LNCaP clone FGC (cell line): ENCODE data around the gene CGB2.

Source experiments
- DNase-seq: peaks from one replicate; pipeline ENCODE4 v3.0.0-alpha.2; 2011; ENCODE audit warnings: low read depth
- H3K4me3 ChIP-seq: 2 replicates; pipeline ENCODE4 v1.5.1; 2011; ENCODE audit warnings: mild to moderate bottlenecking, low read depth, low read length, control low read depth
- TF ChIP-seq, protein P1 (sequence below): IDR thresholded peaks from 2 replicates; pipeline ENCODE4 v1.5.1; 2012; ENCODE audit warnings: mild to moderate bottlenecking; ENCODE audit not compliant: control insufficient read depth, insufficient read depth; ENCODE audit errors: extremely low read depth

Gene CGB2

DNA sequence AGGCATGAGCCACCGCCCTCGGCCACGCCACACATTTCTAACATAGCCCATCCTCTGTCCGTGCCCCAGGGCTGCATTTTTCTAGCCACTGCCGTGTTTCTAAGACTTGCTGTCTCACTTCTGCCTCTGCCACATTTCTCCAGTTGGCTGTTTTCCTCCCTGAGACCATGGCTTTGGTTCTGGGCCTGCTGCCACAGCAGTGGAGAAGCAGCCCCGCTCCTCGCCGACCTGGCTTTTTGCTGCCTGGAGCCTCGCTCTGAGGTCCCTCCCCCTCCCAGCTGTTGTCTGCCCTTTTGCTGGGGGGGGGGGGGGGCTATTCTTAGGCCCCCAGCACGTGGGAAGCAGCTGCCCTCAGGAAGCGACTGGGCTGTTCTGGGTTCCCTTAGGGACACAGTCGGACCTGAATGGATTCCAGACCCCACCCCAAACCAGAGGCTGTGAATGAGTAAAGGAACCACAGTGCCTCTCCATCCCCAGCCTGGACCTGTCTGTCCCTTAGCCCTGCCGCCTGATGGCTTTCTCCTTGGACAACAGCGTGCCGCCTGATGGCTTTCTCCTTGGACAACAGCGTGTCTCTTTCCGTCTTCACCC lies 41.9 kb upstream of the CGB2 start:
- H3K4me3 ChIP-seq = no peak overlapping the region
- TF ChIP-seq, protein P1, sequence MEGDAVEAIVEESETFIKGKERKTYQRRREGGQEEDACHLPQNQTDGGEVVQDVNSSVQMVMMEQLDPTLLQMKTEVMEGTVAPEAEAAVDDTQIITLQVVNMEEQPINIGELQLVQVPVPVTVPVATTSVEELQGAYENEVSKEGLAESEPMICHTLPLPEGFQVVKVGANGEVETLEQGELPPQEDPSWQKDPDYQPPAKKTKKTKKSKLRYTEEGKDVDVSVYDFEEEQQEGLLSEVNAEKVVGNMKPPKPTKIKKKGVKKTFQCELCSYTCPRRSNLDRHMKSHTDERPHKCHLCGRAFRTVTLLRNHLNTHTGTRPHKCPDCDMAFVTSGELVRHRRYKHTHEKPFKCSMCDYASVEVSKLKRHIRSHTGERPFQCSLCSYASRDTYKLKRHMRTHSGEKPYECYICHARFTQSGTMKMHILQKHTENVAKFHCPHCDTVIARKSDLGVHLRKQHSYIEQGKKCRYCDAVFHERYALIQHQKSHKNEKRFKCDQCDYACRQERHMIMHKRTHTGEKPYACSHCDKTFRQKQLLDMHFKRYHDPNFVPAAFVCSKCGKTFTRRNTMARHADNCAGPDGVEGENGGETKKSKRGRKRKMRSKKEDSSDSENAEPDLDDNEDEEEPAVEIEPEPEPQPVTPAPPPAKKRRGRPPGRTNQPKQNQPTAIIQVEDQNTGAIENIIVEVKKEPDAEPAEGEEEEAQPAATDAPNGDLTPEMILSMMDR = no peak
- DNase-seq = no peak

DNA sequence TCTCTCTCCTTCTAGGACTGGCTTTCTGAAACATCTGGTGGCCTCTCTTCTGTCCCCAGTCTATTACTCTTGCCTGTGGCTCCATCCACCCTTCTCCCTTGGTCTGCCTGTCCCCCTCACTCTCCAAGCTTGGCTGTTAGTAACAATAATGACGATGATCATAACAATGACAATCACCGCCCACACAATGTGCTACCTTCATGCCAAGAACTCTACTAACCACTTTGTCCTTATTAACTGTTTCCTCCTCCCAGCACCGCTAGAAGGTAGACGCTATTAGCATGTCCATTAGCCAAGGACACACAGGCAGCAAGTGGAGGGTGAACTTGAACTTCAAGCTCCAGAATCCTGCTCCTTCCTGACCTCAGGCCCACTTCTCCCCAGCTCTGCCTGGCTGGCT lies 41.3 kb upstream of the CGB2 start:
- no peak overlapping the region for H3K4me3 ChIP-seq
- no peak for DNase-seq
- TF ChIP-seq, protein P1 = no peak

DNA sequence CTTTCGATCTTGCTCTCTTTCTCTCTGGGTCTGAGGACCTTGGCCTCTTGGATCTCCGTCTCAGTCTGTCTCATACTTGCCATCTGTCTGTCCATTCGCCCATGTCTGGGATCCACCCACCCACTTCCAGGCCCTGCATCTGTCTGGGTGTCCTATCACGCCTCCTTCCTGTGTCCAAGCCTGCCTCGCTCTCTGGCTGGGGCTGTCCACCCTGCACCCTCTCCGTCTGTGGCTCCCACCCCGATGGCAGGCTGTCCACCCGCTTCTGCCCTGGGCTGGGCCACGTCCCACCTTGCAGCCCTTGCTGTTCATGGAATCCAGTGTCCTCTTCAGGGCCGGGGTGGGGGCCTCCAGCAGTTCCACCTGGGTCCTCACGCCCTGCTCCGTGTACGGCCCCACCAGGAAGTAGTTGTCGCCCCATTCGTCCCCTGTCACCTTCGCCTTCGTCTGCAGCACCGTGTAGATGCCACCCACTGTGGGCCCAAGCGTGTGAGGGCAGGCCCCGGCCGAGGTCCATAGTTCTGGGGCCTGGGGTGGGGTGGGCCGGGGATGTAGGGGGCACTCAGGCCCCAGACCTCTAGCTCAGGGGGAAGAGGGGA lies 40.6 kb upstream of the CGB2 start:
- H3K4me3 ChIP-seq = peak overlapping the region; percentile 88; the same call in 1 of the 2 replicates
- DNase-seq = no peak

DNA sequence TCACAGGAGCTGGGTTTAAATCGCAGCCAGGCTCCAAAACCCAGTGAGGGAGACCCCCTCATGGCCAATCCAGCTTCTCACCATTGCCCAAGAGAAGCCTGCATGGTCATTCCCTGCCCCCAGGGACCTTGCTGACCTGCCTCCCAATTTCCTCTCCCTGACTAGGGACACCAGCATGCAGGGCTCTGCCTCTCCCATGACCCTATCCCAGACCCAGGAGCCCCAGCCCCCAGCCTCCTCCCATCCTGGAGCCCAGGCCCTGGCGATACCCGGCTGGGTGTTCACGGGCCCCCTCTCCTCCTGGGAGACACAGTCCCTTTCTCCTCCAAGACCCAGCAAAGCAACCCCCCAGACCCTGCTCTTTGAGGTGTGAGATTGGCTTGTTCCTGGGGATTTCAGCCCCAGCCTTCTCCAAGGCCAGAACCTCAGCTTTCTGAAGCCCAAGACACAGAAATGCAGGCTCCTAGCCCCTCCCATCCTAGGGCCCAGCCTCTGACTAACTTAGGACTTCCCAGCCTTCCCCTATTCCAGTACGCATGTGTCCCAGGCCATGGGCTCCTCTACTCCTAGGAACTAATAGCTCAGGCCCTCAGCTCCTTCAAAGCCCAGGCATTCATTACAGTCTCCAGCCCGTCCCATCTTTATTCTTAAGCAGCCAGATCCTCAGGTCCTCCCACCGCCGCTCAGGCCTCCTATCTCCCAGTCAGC lies 39.7 kb upstream of the CGB2 start:
- H3K4me3 ChIP-seq = peak overlapping the region; percentile 88
- peak; percentile 19 for DNase-seq
- TF ChIP-seq, protein P1 = no peak

More for the DNA sequence above, 40.6 kb upstream of the CGB2 start:
- TF ChIP-seq, protein P1 = no peak

DNA sequence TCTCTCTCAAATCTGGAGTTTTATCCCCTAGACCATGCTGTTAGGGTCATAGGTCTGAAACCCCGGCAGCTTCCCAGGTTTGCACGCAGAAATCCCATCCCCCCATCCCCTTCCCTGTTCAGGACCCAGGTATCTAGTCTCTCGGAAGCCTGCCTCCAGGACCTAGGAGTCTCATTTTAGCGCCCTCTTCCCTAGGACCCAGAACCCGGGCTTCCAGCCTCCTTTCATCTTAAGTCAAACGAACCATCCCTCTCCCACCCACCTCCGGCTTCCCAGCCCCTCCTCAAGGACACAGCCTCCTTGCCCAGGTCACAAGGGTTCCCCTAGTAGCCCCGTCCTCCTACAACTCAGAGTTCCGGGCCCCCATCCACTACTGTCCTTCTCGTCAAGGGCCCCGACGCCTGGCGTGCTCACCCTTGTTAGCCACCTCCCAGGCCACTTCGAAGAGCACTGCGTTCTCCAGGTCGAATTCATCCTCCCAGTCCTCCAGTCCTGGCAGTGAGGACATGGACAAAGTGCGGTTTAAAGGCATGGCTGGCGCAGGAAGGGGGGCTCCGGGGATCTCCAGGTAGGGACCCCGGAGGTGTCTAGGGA lies 39.0 kb upstream of the CGB2 start:
- TF ChIP-seq, protein P1 = no peak
- peak overlapping the region; percentile 88 for H3K4me3 ChIP-seq
- DNase-seq = no peak

DNA sequence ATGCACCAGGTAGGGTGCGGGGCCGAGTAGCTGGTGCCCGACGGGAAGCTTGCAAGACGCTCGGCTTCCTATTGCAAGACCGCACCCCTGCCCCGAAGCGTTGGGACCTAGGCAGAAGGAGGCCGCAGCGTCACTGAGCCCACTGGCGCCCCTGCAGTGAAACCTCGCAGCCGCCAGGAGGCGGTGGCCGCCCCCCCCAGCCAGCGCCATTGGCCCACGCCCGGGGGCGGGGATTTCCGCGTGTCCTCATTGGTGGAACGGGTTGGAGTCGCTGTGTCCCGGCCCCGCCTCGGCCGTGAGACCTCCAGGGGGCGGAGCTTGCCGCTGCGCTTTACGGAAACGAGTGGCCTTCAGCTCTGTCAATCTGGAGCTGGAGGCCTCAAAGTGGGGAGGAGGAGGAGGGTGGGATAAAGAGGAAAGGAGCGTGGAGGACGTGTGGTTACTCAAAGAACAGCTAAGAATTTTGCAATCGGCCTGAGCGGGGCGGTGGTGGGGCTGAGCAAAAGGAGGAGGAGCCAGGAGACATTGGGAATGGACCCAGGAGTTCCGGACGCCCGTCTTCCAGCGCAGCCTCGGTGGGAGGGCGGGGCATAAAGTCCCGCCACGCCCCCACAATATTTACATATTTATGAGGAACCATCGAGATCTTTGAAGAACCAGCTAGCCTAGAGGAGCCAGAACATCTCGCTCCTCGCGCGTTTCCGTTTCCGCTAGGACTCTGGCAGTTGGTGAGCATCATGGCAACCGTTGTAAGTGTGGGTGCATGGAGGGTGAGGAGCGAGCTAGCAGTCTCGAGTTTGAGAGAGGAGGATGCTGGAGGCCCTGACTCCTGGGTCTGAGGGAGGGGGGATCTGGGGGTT lies 38.3 kb upstream of the CGB2 start, which contains the start of the genes GYS1 and RUVBL2:
TSS of gene GYS1 (minus strand) at position 135 of the 860 bp plus-strand sequence. CDS start 197 bp downstream, outside the sequence.
TSS of gene RUVBL2 (plus strand) at position 713 of the 860 bp plus-strand sequence. CDS start at position 738, 25 bp downstream.
- peak; percentile 91 for DNase-seq
- TF ChIP-seq, protein P1 = peak; percentile 66

More for the DNA sequence above, 38.3 kb upstream of the CGB2 start, which contains the start of the genes GYS1 and RUVBL2:
- peak within 1 kb of the TSS; percentile 88 for H3K4me3 ChIP-seq
